GM18858 (cell line): ENCODE data around the gene CNOT9.
A peak's percentile ranks its signal among the peaks of the same experiment; 100 is the strongest.
"Not testable (repeated sequence)": the region's sequence is repeated elsewhere in the genome, so short reads cannot be mapped to it uniquely, and the experiment has no call there.

ENCODE experiments used
- ATAC-seq: cut with Tn5 transposase; IDR thresholded peaks from one replicate; pipeline ENCODE4 v1.9.1; 2021; ENCODE audit not compliant: unreplicated experiment

Gene CNOT9

GRCh38 chr2:218568190-218569037, at the start of gene CNOT9, which contains the start of gene USP37:
TSS of gene CNOT9 (plus strand) at chr2:218568839. CDS start at chr2:218568955, 116 bp downstream.
TSS of gene USP37 (minus strand) at chr2:218568351. CDS start at chr2:218558653, 9,698 bp downstream.
- peak; percentile 44 for ATAC-seq

GRCh38 chr2:218518876-218519275, 49.8 kb upstream of the CNOT9 start:
- no peak for ATAC-seq

- no peak for ATAC-seq
Measured at GRCh38 chr2:218523651-218524050, 45.0 kb upstream of the CNOT9 start.

GRCh38 chr2:218528409-218528808, 40.2 kb upstream of the CNOT9 start:
- ATAC-seq: not testable (repeated sequence)

GRCh38 chr2:218529990-218530389, 38.6 kb upstream of the CNOT9 start:
- no peak for ATAC-seq

- ATAC-seq: no peak
Measured at GRCh38 chr2:218536804-218537494, 31.7 kb upstream of the CNOT9 start.

- no peak for ATAC-seq
Measured at GRCh38 chr2:218540015-218540414, 28.6 kb upstream of the CNOT9 start.

- ATAC-seq: no peak
Measured at GRCh38 chr2:218546012-218546411, 22.6 kb upstream of the CNOT9 start.

GRCh38 chr2:218547511-218547910, 21.1 kb upstream of the CNOT9 start:
- no peak for ATAC-seq

- no peak for ATAC-seq
Measured at GRCh38 chr2:218547978-218548377, 20.7 kb upstream of the CNOT9 start.

GRCh38 chr2:218554225-218554624, 14.4 kb upstream of the CNOT9 start:
- ATAC-seq: not testable (repeated sequence)

GRCh38 chr2:218555527-218555926, 13.1 kb upstream of the CNOT9 start:
- ATAC-seq: no peak

- no peak for ATAC-seq
Measured at GRCh38 chr2:218557941-218558340, 10.7 kb upstream of the CNOT9 start.

- ATAC-seq: no peak
Measured at GRCh38 chr2:218558986-218559385, 9.7 kb upstream of the CNOT9 start.

GRCh38 chr2:218564056-218564455, 4.6 kb upstream of the CNOT9 start:
- no peak for ATAC-seq

- ATAC-seq: no peak
Measured at GRCh38 chr2:218566296-218566695, 2.3 kb upstream of the CNOT9 start.

- peak; percentile 14 for ATAC-seq
Measured at GRCh38 chr2:218567797-218568189, 846 bp upstream of the CNOT9 start.

- ATAC-seq: no peak
Measured at GRCh38 chr2:218569038-218569431, 396 bp downstream of the CNOT9 start.

GRCh38 chr2:218569661-218570500, 1.2 kb downstream of the CNOT9 start:
- no peak for ATAC-seq

GRCh38 chr2:218570850-218571249, 2.2 kb downstream of the CNOT9 start:
- no peak for ATAC-seq

- no peak for ATAC-seq
Measured at GRCh38 chr2:218576854-218577253, 8.2 kb downstream of the CNOT9 start.
